NOMO-1 treated with dmso at 0.1 percent for 144 hours (cell line): ENCODE data around the gene HLCS.

Source experiments
- DNase-seq: peaks from one replicate; lab custom pipeline; 2025; ENCODE audit not compliant: unreplicated experiment; lab: John Stamatoyannopoulos, UW

HLCS gene

GRCh38 chr21:36706951-36707762 lies 259.3 kb downstream of the HLCS start:
- no peak for DNase-seq

- no peak for DNase-seq
Observed at GRCh38 chr21:36706482-36706852, 260.0 kb downstream of the HLCS start.

- DNase-seq = no peak
Observed at GRCh38 chr21:36705679-36706481, 260.6 kb downstream of the HLCS start.

GRCh38 chr21:36704958-36705678 lies 261.4 kb downstream of the HLCS start:
- no peak for DNase-seq

GRCh38 chr21:36704281-36704957 lies 262.1 kb downstream of the HLCS start:
- DNase-seq = no peak

GRCh38 chr21:36703626-36704280 lies 262.7 kb downstream of the HLCS start:
- DNase-seq = no peak

GRCh38 chr21:36703123-36703522 lies 263.3 kb downstream of the HLCS start:
- DNase-seq = no peak

- no peak for DNase-seq
Observed at GRCh38 chr21:36702622-36702968, 263.9 kb downstream of the HLCS start.

GRCh38 chr21:36701756-36702621 lies 264.5 kb downstream of the HLCS start:
- no peak for DNase-seq

GRCh38 chr21:36700971-36701755 lies 265.3 kb downstream of the HLCS start:
- no peak for DNase-seq
